HepG2 (cell line): ENCODE measurements around the gene KCTD14. TPM values are rescaled to one million over a fixed set of nuclear protein-coding genes. Genes with fewer than 3 reads are reported as not detected.

Source experiments
- ARNTL ChIP-seq: sonication (generic); formaldehyde crosslinking; IDR thresholded peaks from 2 replicates; pipeline ENCODE4 v1.4.0; 2020; ENCODE audit warnings: mild to moderate bottlenecking, missing genetic modification reagents
- DPF2 ChIP-seq: sonication (generic); formaldehyde crosslinking; IDR thresholded peaks from 2 replicates; pipeline ENCODE4 v1.4.0; 2020; ENCODE audit warnings: mild to moderate bottlenecking, low read depth, missing genetic modification reagents, borderline replicate concordance
- GPN1 ChIP-seq: sonication (generic); formaldehyde crosslinking; IDR thresholded peaks from 2 replicates; pipeline ENCODE4 v1.5.1; 2020; ENCODE audit warnings: missing genetic modification reagents, borderline replicate concordance
- MED8 ChIP-seq: sonication (generic); formaldehyde crosslinking; IDR thresholded peaks from 2 replicates; pipeline ENCODE4 v1.8.1; 2023; ENCODE audit warnings: mild to moderate bottlenecking, missing genetic modification reagents; ENCODE audit not compliant: insufficient replicate concordance
- PHF20 ChIP-seq: sonication (generic); formaldehyde crosslinking; IDR thresholded peaks from 2 replicates; pipeline ENCODE4 v1.5.0; 2020; ENCODE audit warnings: mild to moderate bottlenecking, missing genetic modification reagents
- TARDBP ChIP-seq: sonication (generic); formaldehyde crosslinking; IDR thresholded peaks from 2 replicates; pipeline ENCODE4 v1.8.0; 2022; ENCODE audit warnings: mild to moderate bottlenecking, missing genetic modification reagents
- TBL1XR1 ChIP-seq: fragments of 150-350 bp; IDR thresholded peaks from 2 replicates; pipeline ENCODE4 v1.6.1; 2014; ENCODE audit warnings: borderline replicate concordance, low read length; ENCODE audit not compliant: partially characterized antibody
- ZNF124 ChIP-seq: sonication (generic); formaldehyde crosslinking; IDR thresholded peaks from 2 replicates; pipeline ENCODE4 v1.4.0; 2020; ENCODE audit warnings: missing genetic modification reagents
- polyA plus RNA-seq, 8 experiments: library from polyadenylated mRNA; depleted of rRNA in 3 of 8; stranded (reverse) in 7 of 8; unstranded in 1 of 8; fragments of >200 nt; fragmentation: Illumina TruSeq in 4 of 8; extraction: Trizol in 4 of 8; gene quantifications; 2 replicates each; pipeline versions ENCODE4 v1.2.1 to v1.2.3, GENCODE V29; 2011 to 2016; ENCODE audit warnings: low read depth in 4 of 8, missing spikeins in 1 of 8, mixed read lengths in 1 of 8; ENCODE audit not compliant: insufficient read depth in 1 of 8
- total RNA-seq, 5 experiments: library from RNA; depleted of rRNA; stranded (reverse); fragments of >200 nt; fragmentation: Illumina TruSeq; extraction: Trizol; gene quantifications; 2 replicates each; pipeline ENCODE4 v1.2.3, GENCODE V29; 2016; ENCODE audit warnings: low read depth in 1 of 5
- TF ChIP-seq, protein P1 (sequence below): sonication (generic); formaldehyde crosslinking; IDR thresholded peaks from 2 replicates; pipeline ENCODE4 v1.8.0; 2022; ENCODE audit warnings: low read depth, missing genetic modification reagents
- TF ChIP-seq, protein P2 (sequence below): sonication (generic); formaldehyde crosslinking; IDR thresholded peaks from 2 replicates; pipeline ENCODE4 v1.4.0; 2020; ENCODE audit warnings: mild to moderate bottlenecking, missing genetic modification reagents, borderline replicate concordance
- TF ChIP-seq, protein P3 (sequence below), 2 experiments: sonication (generic) in 1 of 2; formaldehyde crosslinking in 1 of 2; IDR thresholded peaks; 2 replicates each; pipeline versions ENCODE4 v1.4.0 to v1.6.1; 2018 to 2020; ENCODE audit warnings: missing genetic modification reagents in 2 of 2, borderline replicate concordance in 1 of 2, low read depth in 1 of 2, mild to moderate bottlenecking in 1 of 2, missing biosample characterization in 1 of 2
- TF ChIP-seq, protein P4 (sequence below): sonication (generic); formaldehyde crosslinking; IDR thresholded peaks from 2 replicates; pipeline ENCODE4 v1.9.0; 2021; ENCODE audit warnings: mild to moderate bottlenecking, missing genetic modification reagents

The KCTD14 gene
- total and polyA plus RNA-seq, 2 of the 13 experiments (the other 11 are each of a cell fraction or from before 2014, with no cell fraction given) = 10.3 to 15.6 TPM

DNA sequence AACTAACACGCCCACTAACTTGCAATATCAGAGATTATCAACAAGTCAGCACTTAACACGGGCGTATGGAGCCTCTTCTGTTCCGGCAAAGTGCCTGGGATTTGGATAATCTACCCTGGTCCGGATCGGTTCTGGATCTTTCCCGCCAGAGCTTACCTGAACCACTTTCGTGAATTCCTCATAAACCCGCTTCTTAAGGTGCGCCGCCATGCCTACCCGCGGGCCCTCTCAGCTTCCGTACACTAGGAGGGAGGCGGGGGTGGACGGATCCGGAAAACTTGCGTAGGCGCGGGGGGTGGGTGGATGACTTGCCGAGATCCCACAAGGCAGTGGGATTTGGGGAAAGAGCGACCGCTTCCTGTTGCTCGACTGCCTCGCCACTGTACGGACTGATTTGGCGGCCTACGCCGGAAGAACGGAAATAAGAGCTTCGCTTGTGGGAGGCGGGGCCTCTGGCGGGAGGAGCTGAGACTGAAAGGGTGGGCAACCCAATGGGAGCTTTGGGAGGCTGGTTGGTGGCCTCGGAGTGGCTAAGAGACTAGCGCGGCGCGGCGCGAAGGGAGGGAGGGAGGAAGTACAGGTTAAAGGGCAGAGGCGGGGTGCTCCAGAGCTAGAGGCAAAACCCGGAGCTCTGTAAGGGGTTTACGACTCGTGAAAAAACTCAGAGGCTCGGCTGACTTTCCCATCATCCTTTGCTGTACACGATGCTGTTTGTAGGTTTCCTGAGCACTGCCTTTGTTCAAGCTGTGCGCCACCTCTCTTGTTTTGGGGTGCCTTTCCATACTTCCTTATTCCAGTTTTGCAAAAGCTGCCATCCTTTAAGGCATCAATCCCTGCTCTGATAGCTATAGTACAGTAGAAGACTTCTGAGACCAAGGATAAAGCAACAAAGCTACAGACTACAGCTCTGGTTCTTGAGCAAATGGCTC, 28.4 kb downstream of the KCTD14 start, which contains the start of gene INTS4 (continued):
- TF ChIP-seq, protein P1, sequence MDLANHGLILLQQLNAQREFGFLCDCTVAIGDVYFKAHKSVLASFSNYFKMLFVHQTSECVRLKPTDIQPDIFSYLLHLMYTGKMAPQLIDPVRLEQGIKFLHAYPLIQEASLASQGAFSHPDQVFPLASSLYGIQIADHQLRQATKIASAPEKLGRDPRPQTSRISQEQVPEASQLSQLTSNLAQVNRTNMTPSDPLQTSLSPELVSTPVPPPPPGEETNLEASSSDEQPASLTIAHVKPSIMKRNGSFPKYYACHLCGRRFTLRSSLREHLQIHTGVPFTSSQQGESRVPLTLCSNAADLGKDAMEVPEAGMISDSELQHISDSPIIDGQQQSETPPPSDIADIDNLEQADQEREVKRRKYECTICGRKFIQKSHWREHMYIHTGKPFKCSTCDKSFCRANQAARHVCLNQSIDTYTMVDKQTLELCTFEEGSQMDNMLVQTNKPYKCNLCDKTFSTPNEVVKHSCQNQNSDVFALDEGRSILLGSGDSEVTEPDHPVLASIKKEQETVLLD = peak; percentile 86
- TF ChIP-seq, protein P2, sequence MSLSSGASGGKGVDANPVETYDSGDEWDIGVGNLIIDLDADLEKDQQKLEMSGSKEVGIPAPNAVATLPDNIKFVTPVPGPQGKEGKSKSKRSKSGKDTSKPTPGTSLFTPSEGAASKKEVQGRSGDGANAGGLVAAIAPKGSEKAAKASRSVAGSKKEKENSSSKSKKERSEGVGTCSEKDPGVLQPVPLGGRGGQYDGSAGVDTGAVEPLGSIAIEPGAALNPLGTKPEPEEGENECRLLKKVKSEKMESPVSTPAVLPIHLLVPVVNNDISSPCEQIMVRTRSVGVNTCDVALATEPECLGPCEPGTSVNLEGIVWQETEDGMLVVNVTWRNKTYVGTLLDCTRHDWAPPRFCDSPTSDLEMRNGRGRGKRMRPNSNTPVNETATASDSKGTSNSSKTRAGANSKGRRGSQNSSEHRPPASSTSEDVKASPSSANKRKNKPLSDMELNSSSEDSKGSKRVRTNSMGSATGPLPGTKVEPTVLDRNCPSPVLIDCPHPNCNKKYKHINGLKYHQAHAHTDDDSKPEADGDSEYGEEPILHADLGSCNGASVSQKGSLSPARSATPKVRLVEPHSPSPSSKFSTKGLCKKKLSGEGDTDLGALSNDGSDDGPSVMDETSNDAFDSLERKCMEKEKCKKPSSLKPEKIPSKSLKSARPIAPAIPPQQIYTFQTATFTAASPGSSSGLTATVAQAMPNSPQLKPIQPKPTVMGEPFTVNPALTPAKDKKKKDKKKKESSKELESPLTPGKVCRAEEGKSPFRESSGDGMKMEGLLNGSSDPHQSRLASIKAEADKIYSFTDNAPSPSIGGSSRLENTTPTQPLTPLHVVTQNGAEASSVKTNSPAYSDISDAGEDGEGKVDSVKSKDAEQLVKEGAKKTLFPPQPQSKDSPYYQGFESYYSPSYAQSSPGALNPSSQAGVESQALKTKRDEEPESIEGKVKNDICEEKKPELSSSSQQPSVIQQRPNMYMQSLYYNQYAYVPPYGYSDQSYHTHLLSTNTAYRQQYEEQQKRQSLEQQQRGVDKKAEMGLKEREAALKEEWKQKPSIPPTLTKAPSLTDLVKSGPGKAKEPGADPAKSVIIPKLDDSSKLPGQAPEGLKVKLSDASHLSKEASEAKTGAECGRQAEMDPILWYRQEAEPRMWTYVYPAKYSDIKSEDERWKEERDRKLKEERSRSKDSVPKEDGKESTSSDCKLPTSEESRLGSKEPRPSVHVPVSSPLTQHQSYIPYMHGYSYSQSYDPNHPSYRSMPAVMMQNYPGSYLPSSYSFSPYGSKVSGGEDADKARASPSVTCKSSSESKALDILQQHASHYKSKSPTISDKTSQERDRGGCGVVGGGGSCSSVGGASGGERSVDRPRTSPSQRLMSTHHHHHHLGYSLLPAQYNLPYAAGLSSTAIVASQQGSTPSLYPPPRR (CRISPR knock-in tag) = no peak; the same call in 1 of the 2 replicates
- TF ChIP-seq ARNTL (CRISPR knock-in tag) (0 out of 2 replicates have a peak, but pooled peaks have one; percentile 39), DPF2 (CRISPR knock-in tag) (no peak), GPN1 (CRISPR knock-in tag) (no peak), TBL1XR1 (no peak), MED8 (CRISPR knock-in tag) (no peak), PHF20 (CRISPR knock-in tag) (peak; percentile 97), ZNF124 (CRISPR knock-in tag) (no peak), TARDBP (CRISPR knock-in tag) (peak; percentile 69; the same call in 1 of the 2 replicates)
- TF ChIP-seq, protein P3, sequence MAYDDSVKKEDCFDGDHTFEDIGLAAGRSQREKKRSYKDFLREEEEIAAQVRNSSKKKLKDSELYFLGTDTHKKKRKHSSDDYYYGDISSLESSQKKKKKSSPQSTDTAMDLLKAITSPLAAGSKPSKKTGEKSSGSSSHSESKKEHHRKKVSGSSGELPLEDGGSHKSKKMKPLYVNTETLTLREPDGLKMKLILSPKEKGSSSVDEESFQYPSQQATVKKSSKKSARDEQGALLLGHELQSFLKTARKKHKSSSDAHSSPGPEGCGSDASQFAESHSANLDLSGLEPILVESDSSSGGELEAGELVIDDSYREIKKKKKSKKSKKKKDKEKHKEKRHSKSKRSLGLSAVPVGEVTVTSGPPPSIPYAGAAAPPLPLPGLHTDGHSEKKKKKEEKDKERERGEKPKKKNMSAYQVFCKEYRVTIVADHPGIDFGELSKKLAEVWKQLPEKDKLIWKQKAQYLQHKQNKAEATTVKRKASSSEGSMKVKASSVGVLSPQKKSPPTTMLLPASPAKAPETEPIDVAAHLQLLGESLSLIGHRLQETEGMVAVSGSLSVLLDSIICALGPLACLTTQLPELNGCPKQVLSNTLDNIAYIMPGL (CRISPR knock-in tag; IDR thresholded peaks at IDR 0.05; ENCODE audit: borderline replicate concordance in 1 of 2, low read depth in 1 of 2) = peak; percentile 68 to 79; a peak in 3 of 4 replicates
- TF ChIP-seq, protein P4, sequence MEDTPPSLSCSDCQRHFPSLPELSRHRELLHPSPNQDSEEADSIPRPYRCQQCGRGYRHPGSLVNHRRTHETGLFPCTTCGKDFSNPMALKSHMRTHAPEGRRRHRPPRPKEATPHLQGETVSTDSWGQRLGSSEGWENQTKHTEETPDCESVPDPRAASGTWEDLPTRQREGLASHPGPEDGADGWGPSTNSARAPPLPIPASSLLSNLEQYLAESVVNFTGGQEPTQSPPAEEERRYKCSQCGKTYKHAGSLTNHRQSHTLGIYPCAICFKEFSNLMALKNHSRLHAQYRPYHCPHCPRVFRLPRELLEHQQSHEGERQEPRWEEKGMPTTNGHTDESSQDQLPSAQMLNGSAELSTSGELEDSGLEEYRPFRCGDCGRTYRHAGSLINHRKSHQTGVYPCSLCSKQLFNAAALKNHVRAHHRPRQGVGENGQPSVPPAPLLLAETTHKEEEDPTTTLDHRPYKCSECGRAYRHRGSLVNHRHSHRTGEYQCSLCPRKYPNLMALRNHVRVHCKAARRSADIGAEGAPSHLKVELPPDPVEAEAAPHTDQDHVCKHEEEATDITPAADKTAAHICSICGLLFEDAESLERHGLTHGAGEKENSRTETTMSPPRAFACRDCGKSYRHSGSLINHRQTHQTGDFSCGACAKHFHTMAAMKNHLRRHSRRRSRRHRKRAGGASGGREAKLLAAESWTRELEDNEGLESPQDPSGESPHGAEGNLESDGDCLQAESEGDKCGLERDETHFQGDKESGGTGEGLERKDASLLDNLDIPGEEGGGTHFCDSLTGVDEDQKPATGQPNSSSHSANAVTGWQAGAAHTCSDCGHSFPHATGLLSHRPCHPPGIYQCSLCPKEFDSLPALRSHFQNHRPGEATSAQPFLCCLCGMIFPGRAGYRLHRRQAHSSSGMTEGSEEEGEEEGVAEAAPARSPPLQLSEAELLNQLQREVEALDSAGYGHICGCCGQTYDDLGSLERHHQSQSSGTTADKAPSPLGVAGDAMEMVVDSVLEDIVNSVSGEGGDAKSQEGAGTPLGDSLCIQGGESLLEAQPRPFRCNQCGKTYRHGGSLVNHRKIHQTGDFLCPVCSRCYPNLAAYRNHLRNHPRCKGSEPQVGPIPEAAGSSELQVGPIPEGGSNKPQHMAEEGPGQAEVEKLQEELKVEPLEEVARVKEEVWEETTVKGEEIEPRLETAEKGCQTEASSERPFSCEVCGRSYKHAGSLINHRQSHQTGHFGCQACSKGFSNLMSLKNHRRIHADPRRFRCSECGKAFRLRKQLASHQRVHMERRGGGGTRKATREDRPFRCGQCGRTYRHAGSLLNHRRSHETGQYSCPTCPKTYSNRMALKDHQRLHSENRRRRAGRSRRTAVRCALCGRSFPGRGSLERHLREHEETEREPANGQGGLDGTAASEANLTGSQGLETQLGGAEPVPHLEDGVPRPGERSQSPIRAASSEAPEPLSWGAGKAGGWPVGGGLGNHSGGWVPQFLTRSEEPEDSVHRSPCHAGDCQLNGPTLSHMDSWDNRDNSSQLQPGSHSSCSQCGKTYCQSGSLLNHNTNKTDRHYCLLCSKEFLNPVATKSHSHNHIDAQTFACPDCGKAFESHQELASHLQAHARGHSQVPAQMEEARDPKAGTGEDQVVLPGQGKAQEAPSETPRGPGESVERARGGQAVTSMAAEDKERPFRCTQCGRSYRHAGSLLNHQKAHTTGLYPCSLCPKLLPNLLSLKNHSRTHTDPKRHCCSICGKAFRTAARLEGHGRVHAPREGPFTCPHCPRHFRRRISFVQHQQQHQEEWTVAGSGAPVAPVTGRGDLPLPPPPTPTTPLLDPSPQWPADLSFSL = no peak
